GM18870 (cell line): Measurements from ENCODE around the gene KRT27.
"Not testable (repeated sequence)": the region's sequence is repeated elsewhere in the genome, so short reads cannot be mapped to it uniquely, and the experiment has no call there.

ENCODE experiments used
- ATAC-seq: cut with Tn5 transposase; IDR thresholded peaks from one replicate; pipeline ENCODE4 v1.9.1; 2021; ENCODE audit warnings: moderate library complexity; ENCODE audit not compliant: unreplicated experiment

Gene KRT27

GRCh38 chr17:40782450-40782849 is at the start of gene KRT27:
Gene KRT27 (minus strand): TSS chr17:40782550. CDS start chr17:40782493, 57 bp downstream.
- no peak for ATAC-seq

- no peak for ATAC-seq
These were observed 47.9 kb upstream of the KRT27 start for GRCh38 chr17:40830085-40830776.

GRCh38 chr17:40828454-40829044 is 46.2 kb upstream of the KRT27 start:
- ATAC-seq, result no peak

DNA sequence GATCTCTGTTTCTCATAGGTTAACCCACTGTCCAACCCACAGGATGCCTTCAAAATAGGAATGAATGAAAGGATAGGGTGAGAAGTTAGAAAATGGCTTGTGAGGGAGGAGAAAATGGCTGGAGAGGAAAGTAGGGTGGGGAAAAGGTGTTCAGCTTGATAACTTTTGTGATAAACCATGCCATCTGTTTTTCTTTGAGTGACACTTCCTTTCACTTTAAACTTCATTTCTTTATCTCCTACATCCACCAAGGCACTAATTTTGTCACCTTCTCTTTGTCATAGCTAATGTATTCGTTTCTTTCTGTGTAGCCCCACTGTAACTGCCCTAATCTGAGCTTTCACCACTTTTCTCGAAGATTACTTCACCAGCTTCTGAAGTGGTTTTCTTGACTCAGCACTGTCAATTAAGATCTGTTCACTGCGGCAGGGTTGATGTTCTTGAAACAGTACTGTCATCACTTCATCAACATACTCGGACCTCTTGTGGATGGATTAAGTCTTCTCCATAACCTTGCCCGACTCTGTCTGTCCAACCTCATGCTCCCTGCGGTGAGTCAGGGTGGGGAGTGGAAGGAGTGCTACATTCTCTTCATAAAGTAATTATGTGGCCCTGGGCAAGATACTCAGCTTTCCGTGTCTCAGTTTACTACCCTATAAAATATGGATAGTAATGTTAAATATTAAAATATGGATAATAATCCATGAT is 45.5 kb upstream of the KRT27 start:
- no peak for ATAC-seq

GRCh38 chr17:40825599-40825998 is 43.2 kb upstream of the KRT27 start:
- ATAC-seq, result no peak

DNA sequence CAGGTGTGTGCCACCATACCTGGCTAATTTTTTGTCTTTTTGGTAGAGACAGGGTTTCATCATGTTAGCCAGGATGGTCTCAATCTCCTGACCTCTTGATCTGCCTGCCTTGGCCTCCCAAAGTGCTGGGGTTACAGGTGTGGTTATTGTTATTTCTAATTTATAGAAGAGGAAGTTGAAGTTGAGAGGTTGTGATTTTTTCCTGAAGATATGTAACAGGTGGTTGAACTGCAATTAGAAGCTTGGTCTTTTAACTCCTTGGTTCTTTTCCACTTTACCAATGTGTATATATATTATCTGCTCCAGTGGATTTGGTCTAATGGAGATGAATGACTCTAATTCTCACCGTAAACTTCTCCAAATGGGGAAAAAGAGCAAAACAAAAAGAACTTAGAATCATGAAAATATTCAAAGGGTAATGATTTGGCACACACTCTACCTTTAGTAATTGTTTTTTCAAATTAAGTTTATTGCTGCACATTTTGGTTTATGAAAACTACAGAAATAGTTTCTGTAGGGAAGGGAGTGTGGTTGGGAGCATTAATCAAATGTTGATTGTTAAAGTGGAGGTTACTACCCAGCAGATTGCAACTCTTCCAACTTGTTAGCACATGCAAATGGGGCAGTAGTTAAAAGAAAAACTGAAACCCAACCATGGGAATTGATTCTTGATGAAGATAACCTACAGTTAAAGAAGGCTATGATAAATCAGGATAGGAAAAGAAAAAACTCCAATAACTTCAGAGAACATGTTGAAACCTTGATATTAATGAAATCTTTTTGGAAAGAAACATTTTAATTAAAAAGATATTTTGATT is 41.9 kb upstream of the KRT27 start:
- no peak for ATAC-seq

DNA sequence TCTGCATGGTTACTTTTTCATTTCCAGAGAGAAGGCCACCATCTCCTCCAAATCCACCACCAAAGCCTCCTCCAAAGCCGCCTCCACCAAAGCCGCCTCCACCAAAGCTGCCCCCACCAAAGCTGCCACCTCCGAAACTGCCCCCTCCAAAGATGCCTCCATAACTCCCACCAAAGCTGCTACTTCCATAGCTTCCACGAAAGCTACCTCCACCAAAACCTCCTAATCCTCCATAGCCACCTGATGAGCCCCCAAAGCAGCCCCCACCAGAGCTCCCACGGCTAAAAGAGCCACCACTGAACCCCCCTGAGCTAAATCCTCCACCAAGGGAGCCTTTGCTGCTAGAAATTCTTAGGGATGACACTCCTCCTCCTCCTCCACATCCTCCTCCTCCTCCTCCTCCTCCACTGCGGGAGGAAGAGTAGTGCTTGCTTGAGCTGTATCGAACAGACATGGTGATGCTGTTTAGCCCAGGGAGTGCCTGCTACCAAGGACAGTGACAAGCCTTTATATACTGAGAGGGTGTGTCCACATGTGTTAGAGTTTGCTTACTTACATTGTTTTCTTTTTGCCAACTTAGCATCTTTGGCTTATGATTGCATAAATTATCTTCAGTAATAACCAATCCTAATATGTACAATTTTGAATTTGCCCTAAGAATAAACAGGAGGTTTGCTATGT is 39.9 kb upstream of the KRT27 start, which contains the start of gene KRT10:
Gene KRT10 (minus strand): TSS at position 483 of the 681 bp plus-strand sequence. CDS start 29 bp downstream, at position 454.
- ATAC-seq, result no peak

DNA sequence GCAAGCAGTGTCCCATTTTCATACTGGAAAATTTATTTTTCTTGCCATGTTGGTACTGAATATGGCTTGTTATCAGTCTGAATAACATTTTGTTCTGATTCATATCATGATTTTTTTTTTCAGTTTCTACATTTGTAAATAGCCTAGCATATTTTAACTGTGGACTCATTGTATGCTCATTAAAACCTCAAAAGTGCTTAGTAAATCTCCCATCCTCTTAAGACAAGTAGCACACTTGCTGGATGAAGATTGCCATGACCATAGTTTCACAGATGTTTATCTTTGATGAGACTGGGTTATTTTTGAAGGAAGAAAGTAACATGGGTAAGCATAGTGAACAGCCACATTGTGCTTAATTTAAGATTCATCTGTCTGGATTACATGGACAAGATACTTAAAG is 39.2 kb upstream of the KRT27 start:
- ATAC-seq, result no peak

DNA sequence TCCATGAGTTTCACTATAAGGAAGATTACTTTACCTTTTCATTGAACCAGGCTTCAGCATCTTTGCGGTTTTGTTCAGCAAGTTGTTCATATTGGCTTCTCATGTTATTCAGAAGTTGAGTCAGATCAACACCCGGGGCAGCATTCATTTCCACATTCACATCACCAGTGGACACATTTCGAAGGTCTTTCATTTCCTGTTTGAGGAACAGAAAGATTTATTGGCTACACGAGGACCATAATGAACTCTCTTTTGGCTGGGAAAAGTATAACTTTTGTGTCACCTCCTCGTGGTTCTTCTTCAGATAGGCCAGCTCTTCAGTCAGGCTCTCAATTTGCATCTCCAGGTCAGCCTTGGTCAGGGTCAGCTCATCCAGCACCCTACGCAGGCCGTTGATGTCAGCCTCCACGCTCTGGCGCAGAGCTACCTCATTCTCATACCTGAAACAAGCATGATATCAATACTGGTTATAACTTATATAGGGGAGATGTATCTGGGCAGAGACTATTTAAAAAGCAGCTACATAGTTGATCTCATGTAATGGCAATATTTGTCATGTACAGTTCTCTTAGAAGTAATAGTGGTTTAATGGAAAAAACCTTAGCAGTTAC is 38.0 kb upstream of the KRT27 start:
- ATAC-seq, result no peak

DNA sequence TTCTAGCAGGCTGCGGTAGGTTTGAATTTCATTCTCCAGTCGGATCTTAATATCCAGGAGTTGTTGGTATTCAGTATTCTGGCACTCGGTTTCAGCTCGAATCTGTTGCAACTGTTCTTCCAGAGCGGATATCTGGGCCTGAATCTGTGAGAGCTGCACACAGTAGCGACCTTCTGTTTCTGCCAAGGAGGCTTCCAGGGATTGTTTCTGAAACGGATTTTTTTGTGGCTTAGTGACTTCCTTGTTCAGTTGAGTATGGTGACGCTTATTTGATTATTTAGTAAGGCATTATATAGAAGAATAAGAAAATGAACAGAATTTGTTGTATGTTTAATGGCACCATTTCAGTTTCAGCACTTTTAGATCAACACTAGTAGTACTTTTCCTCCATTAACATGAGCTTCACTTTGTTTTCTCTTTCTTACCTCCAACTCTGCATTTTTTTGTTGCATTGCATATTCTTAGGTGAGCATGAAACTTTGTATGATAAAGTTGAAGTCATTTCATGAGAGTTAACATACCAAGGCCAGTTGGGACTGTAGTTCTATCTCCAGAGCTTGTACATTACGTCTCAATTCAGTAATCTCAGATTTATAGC is 37.3 kb upstream of the KRT27 start:
- ATAC-seq, result no peak

- no peak for ATAC-seq
These were observed 36.6 kb upstream of the KRT27 start for GRCh38 chr17:40818733-40819527.

DNA sequence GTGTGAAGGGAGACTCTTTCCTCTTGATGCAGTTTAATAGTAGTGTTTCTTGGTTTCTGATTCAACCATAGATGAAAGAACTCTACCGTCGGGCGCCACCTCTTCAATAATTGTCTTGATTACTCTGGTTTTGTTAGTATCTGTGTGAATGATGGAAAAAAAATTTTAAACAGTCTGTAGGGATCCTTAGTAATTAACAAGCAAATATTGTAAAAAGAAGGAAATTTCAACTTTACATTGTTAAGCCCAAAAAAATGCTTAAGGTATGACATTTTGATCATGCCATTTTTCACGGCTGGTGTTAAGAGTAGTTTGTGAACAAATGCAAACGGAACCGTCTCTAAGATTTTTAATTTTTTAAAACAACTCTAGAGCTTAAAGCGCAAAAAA is 36.0 kb upstream of the KRT27 start:
- ATAC-seq, result no peak

DNA sequence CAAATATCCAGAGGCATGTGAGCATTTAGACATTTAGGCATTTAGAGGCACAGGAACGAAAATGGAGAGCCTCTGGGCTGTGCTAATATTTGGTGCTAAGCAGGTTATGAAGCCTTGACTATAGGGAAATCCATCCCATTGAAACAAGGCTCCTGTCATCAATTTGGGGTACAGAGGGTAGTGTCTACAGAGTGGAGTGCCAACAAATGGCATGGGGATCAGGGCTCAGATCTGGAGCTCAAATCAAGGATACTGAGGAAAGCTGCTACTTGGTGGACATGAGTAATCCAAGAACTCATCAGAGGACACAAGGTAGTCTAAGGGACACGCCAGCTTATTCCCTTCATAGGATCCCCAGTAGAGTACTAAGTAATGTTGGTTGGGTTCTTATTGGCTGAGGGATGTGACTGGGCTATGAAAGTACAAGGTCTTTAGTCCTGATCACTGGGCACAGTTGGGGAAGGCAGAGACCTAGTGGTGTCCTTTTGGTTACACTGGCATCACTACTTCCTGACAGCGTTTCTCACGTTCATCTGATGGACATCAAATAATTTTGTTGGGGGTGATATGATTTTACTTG is 34.8 kb upstream of the KRT27 start:
- no peak for ATAC-seq

- no peak for ATAC-seq
These were observed 34.2 kb upstream of the KRT27 start for GRCh38 chr17:40816569-40816968.

DNA sequence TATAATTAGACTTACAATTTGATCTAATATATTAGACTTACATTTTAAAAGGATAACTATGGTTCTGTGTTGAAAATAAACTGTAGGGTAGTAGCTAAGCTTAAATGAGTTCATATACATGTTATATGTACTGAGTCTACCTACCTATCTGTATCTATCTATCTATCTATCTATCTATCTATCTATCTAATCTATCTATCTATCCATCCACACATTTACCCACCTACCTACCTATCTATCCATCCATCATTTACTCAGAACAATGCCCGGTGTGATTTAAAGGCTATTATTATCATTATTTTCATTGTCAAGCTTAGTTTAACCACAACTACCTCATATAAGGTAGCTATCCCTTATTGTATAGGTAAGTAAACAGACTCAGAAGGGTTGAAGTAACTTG is 33.0 kb upstream of the KRT27 start:
- ATAC-seq, result no peak

DNA sequence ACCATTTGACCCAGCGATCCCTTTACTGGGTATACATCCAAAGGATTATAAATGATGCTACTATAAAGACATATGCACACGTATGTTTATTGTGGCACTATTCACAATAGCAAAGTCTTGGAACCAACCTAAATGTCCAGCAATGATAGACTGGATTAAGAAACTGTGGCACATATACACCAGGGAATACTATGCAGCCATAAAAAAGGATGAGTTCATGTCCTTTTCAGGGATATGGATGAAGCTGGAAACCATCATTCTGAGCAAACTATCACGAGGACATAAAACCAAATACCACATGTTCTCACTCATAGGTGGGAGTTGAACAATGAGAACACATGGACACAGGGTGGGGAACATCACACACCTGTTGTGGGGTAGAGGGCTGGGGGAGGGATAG is 32.3 kb upstream of the KRT27 start:
- ATAC-seq, result not testable (repeated sequence)

GRCh38 chr17:40813804-40814203 is 31.5 kb upstream of the KRT27 start:
- no peak for ATAC-seq

GRCh38 chr17:40812639-40813038 is 30.3 kb upstream of the KRT27 start:
- no peak for ATAC-seq

DNA sequence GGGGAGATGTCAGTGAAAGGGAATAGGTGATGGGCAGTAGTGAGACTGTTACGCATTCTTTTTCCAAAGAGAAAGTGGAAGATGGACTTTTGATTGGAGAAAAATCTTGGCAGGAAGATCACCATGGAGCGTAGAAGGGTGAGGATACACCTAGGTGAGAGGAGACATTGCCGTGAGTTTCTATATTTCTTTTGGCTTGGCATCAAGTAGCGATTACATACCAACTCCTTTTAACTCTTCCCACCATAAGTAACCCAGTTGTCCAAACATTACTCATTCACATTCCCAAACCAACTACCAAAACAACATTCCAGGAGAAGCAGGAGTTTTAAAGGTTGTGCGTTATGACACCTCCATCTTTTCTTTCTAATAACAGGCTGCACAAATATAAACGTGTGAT is 28.1 kb upstream of the KRT27 start:
- no peak for ATAC-seq
